ENCODE measurements around the gene LAMA2.

The LAMA2 gene

DNA sequence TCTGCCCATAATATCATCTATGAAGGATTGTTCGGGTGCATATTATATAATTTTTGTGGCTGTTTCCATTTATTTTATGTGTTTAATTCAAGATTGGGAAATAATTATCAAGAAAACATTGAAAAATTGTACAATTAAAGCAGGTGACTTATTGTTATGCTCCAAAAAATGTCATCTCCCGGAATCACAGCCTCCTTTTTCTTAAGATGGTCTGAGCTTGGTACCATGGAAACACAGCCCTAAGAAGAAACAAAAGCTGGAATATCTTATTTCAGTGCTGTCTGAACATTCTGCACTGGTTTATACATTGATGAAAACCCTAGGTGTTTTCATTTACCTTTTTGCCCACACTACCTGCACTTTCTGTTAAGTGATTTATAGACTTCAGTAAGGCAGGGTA is 459.9 kb downstream of the LAMA2 start:
- Histone ChIP-seq H2BK15ac (ENCODE audit: low read depth, poor library complexity, severe bottlenecking) (no peak overlapping the region), H2AFZ (ENCODE audit: low read depth, low read length) (no peak overlapping the region), H3K4me2 (ENCODE audit: low read length, poor library complexity, severe bottlenecking) (no peak overlapping the region), H4K91ac (ENCODE audit: low read length) (no peak overlapping the region), H3K4me3 (ENCODE audit: insufficient read depth in 1 of 2, low read depth in 1 of 2, low read length in 2 of 2) (no peak overlapping the region), H3K9ac (ENCODE audit: low read length) (no peak overlapping the region), H3K4ac (ENCODE audit: low read depth in 1 of 2, low read length in 2 of 2) (no peak overlapping the region), H2BK5ac (ENCODE audit: low read depth, low read length, poor library complexity, severe bottlenecking) (no peak overlapping the region), H3K9me3 (ENCODE audit: control insufficient read depth, low read length) (no peaks in the 10 kb centered on the region), H3K36me3 (ENCODE audit: control insufficient read depth in 1 of 2, insufficient read depth in 2 of 2, low read depth in 1 of 2, low read length in 2 of 2) (no peaks in the 10 kb centered on the region), H3K18ac (ENCODE audit: low read depth in 1 of 2, low read length in 2 of 2) (no peak overlapping the region), H3K14ac (ENCODE audit: low read length in 2 of 2) (no peak overlapping the region), H2BK12ac (ENCODE audit: low read length in 2 of 2) (no peak overlapping the region), H3K27ac (ENCODE audit: low read length, poor library complexity, severe bottlenecking) (no peak overlapping the region), H2BK120ac (ENCODE audit: low read depth, low read length) (no peak overlapping the region), H3K27me3 (ENCODE audit: control insufficient read depth in 1 of 2, insufficient read depth in 1 of 2, low read length in 2 of 2) (no peaks in the 10 kb centered on the region), H2AK5ac (ENCODE audit: low read length, severe bottlenecking) (no peak overlapping the region), H3K79me1 (replicated peaks; ENCODE audit: low read length, poor library complexity, severe bottlenecking) (no peaks in the 10 kb centered on the region), H4K8ac (ENCODE audit: low read length) (no peak overlapping the region), H3K4me1 (ENCODE audit: control insufficient read depth, insufficient read depth, low read depth, low read length) (no peaks in the 10 kb centered on the region), H3K23ac (ENCODE audit: low read length in 2 of 2) (no peak overlapping the region)
- DNase-seq = no peak
- WGBS = 100% methylated on average over 1 of the region's 2 CpGs

GRCh38 chr6:129344379-129344778 is 461.4 kb downstream of the LAMA2 start:
- no peaks in the 10 kb centered on the region for H3K9me3 ChIP-seq (ENCODE audit: control insufficient read depth, low read length)
- H3K9ac ChIP-seq (ENCODE audit: low read length) = no peak overlapping the region
- no peak for DNase-seq
- no peak overlapping the region for H2AK5ac ChIP-seq (ENCODE audit: low read length, severe bottlenecking)
- no peak overlapping the region for H2BK12ac ChIP-seq (ENCODE audit: low read length in 2 of 2)
- no peak overlapping the region for H3K4ac ChIP-seq (ENCODE audit: low read depth in 1 of 2, low read length in 2 of 2)
- H2BK120ac ChIP-seq (ENCODE audit: low read depth, low read length) = no peak overlapping the region
- no peaks in the 10 kb centered on the region for H3K36me3 ChIP-seq (ENCODE audit: control insufficient read depth in 1 of 2, insufficient read depth in 2 of 2, low read depth in 1 of 2, low read length in 2 of 2)
- no peak overlapping the region for H2BK5ac ChIP-seq (ENCODE audit: low read depth, low read length, poor library complexity, severe bottlenecking)
- no peak overlapping the region for H3K4me2 ChIP-seq (ENCODE audit: low read length, poor library complexity, severe bottlenecking)
- H3K18ac ChIP-seq (ENCODE audit: low read depth in 1 of 2, low read length in 2 of 2) = no peak overlapping the region
- no peak overlapping the region for H4K91ac ChIP-seq (ENCODE audit: low read length)
- H3K27ac ChIP-seq (ENCODE audit: low read length, poor library complexity, severe bottlenecking) = no peak overlapping the region
- WGBS = 98% methylated on average over 3 of the region's 3 CpGs
- H3K4me3 ChIP-seq (ENCODE audit: insufficient read depth in 1 of 2, low read depth in 1 of 2, low read length in 2 of 2) = no peak overlapping the region
- no peaks in the 10 kb centered on the region for H3K4me1 ChIP-seq (ENCODE audit: control insufficient read depth, insufficient read depth, low read depth, low read length)
- H4K8ac ChIP-seq (ENCODE audit: low read length) = no peak overlapping the region
- H3K14ac ChIP-seq (ENCODE audit: low read length in 2 of 2) = no peak overlapping the region
- H2BK15ac ChIP-seq (ENCODE audit: low read depth, poor library complexity, severe bottlenecking) = no peak overlapping the region
- H3K79me1 ChIP-seq (replicated peaks; ENCODE audit: low read length, poor library complexity, severe bottlenecking) = no peaks in the 10 kb centered on the region
- H2AFZ ChIP-seq (ENCODE audit: low read depth, low read length) = no peak overlapping the region
- H3K27me3 ChIP-seq (ENCODE audit: control insufficient read depth in 1 of 2, insufficient read depth in 1 of 2, low read length in 2 of 2) = no peaks in the 10 kb centered on the region
- H3K23ac ChIP-seq (ENCODE audit: low read length in 2 of 2) = no peak overlapping the region

DNA sequence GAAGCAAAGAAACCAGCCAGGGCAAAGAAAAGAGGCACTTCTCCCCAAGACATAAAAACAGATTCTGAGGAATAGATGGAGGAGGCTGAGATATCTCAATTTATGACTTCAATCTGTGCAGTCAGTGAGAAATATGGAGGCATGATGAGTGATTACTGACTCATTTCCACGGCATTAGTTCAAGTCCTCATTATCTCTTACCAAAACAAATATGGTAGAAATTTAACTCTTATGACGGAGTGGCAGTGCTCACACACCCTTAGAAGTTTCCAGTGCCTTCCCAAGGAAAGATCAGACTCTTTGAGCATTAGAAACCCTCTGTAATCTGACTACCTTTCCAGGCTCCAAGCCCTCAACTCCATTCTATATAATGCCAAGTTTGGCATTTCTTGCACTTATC is 463.0 kb downstream of the LAMA2 start:
- H2AK5ac ChIP-seq (ENCODE audit: low read length, severe bottlenecking) = no peak overlapping the region
- H3K9me3 ChIP-seq (ENCODE audit: control insufficient read depth, low read length) = no peaks in the 10 kb centered on the region
- H3K79me1 ChIP-seq (replicated peaks; ENCODE audit: low read length, poor library complexity, severe bottlenecking) = no peaks in the 10 kb centered on the region
- H2BK120ac ChIP-seq (ENCODE audit: low read depth, low read length) = no peak overlapping the region
- H4K91ac ChIP-seq (ENCODE audit: low read length) = no peak overlapping the region
- no peak overlapping the region for H3K14ac ChIP-seq (ENCODE audit: low read length in 2 of 2)
- H2AFZ ChIP-seq (ENCODE audit: low read depth, low read length) = no peak overlapping the region
- no peak overlapping the region for H3K18ac ChIP-seq (ENCODE audit: low read depth in 1 of 2, low read length in 2 of 2)
- H3K4me2 ChIP-seq (ENCODE audit: low read length, poor library complexity, severe bottlenecking) = no peak overlapping the region
- H3K4me3 ChIP-seq (ENCODE audit: insufficient read depth in 1 of 2, low read depth in 1 of 2, low read length in 2 of 2) = no peak overlapping the region
- no peak overlapping the region for H3K23ac ChIP-seq (ENCODE audit: low read length in 2 of 2)
- no peak overlapping the region for H3K9ac ChIP-seq (ENCODE audit: low read length)
- H2BK12ac ChIP-seq (ENCODE audit: low read length in 2 of 2) = no peak overlapping the region
- no peak overlapping the region for H2BK5ac ChIP-seq (ENCODE audit: low read depth, low read length, poor library complexity, severe bottlenecking)
- H3K27ac ChIP-seq (ENCODE audit: low read length, poor library complexity, severe bottlenecking) = no peak overlapping the region
- peaks cover 0 to 10% of the 10 kb centered on the region in 2 experiments for H3K36me3 ChIP-seq (ENCODE audit: control insufficient read depth in 1 of 2, insufficient read depth in 2 of 2, low read depth in 1 of 2, low read length in 2 of 2)
- no peaks in the 10 kb centered on the region for H3K4me1 ChIP-seq (ENCODE audit: control insufficient read depth, insufficient read depth, low read depth, low read length)
- no peak for DNase-seq
- 22% methylated on average over 2 of the region's 2 CpGs for WGBS
- H3K4ac ChIP-seq (ENCODE audit: low read depth in 1 of 2, low read length in 2 of 2) = no peak overlapping the region
- no peak overlapping the region for H2BK15ac ChIP-seq (ENCODE audit: low read depth, poor library complexity, severe bottlenecking)
- no peak overlapping the region for H4K8ac ChIP-seq (ENCODE audit: low read length)
- H3K27me3 ChIP-seq (ENCODE audit: control insufficient read depth in 1 of 2, insufficient read depth in 1 of 2, low read length in 2 of 2) = no peaks in the 10 kb centered on the region

DNA sequence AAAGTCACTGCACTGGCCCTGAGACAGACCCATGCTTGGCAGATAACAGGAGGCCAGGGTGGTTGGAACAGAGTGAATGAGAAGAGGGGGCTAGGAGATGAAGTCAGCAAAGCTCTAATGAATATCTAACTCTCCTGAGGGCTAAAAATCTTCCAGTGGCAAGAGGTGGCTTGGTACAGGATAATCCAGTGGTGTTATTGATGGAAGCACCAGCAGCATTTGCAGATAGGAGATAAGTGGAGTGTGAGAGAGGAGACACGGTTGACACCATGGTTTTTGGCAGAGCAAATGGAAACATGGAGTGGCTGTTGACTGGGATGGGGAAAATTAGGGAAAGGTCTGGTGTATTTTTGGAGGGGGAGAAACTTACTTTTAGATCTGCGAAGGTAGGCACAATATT is 464.0 kb downstream of the LAMA2 start:
- Histone ChIP-seq H2BK15ac (ENCODE audit: low read depth, poor library complexity, severe bottlenecking) (no peak overlapping the region), H3K9me3 (ENCODE audit: control insufficient read depth, low read length) (no peaks in the 10 kb centered on the region), H4K91ac (ENCODE audit: low read length) (no peak overlapping the region), H3K23ac (ENCODE audit: low read length in 2 of 2) (no peak overlapping the region), H2AK5ac (ENCODE audit: low read length, severe bottlenecking) (no peak overlapping the region), H3K4me2 (ENCODE audit: low read length, poor library complexity, severe bottlenecking) (no peak overlapping the region), H3K27me3 (ENCODE audit: control insufficient read depth in 1 of 2, insufficient read depth in 1 of 2, low read length in 2 of 2) (no peaks in the 10 kb centered on the region), H3K27ac (ENCODE audit: low read length, poor library complexity, severe bottlenecking) (no peak overlapping the region), H2BK5ac (ENCODE audit: low read depth, low read length, poor library complexity, severe bottlenecking) (no peak overlapping the region), H3K36me3 (ENCODE audit: control insufficient read depth in 1 of 2, insufficient read depth in 2 of 2, low read depth in 1 of 2, low read length in 2 of 2) (peaks cover 0 to 11% of the 10 kb centered on the region in 2 experiments), H3K9ac (ENCODE audit: low read length) (no peak overlapping the region), H4K8ac (ENCODE audit: low read length) (no peak overlapping the region), H3K18ac (ENCODE audit: low read depth in 1 of 2, low read length in 2 of 2) (no peak overlapping the region), H2BK12ac (ENCODE audit: low read length in 2 of 2) (no peak overlapping the region), H3K4ac (ENCODE audit: low read depth in 1 of 2, low read length in 2 of 2) (no peak overlapping the region), H3K14ac (ENCODE audit: low read length in 2 of 2) (no peak overlapping the region), H2BK120ac (ENCODE audit: low read depth, low read length) (no peak overlapping the region), H3K4me1 (ENCODE audit: control insufficient read depth, insufficient read depth, low read depth, low read length) (no peaks in the 10 kb centered on the region), H2AFZ (ENCODE audit: low read depth, low read length) (no peak overlapping the region), H3K4me3 (ENCODE audit: insufficient read depth in 1 of 2, low read depth in 1 of 2, low read length in 2 of 2) (no peak overlapping the region), H3K79me1 (replicated peaks; ENCODE audit: low read length, poor library complexity, severe bottlenecking) (no peaks in the 10 kb centered on the region)
- 94% methylated on average over 2 of the region's 2 CpGs for WGBS
- no peak for DNase-seq

Measured in mesenchymal stem cell (in vitro differentiated cells and primary cell).